ENCODE data around the gene NOVA2.

GRCh38 chr19:45934551-45935230 lies 39.0 kb downstream of the NOVA2 start:
- TF ChIP-seq CTCF (IDR thresholded peaks at IDR 0.05; ENCODE audit: poor library complexity) (no peak), EZH2phosphoT487 (IDR thresholded peaks at IDR 0.05; ENCODE audit: low read depth, severe bottlenecking, unreplicated experiment) (no peak), EZH2 (IDR thresholded peaks at IDR 0.05; ENCODE audit: borderline replicate concordance) (no peak)

Data from hepatocyte (in vitro differentiated cells).